HepG2 (cell line): Measurements from ENCODE around the gene ZMYND8. TPM values are rescaled to one million over a fixed set of nuclear protein-coding genes. Genes with fewer than 3 reads are reported as not detected.

Experiments used
- AHR ChIP-seq: IDR thresholded peaks from 2 replicates; pipeline ENCODE4 v1.6.1; 2018; ENCODE audit warnings: missing genetic modification reagents, missing compliant biosample characterization
- EP300 ChIP-seq, 3 experiments: sonication (generic) in 1 of 3; formaldehyde crosslinking in 1 of 3; IDR thresholded peaks; 2 replicates each; pipeline versions ENCODE4 v1.5.1 to v1.6.1; 2011 to 2020; ENCODE audit warnings: low read depth in 2 of 3, low read length in 2 of 3, borderline replicate concordance in 1 of 3, improper control_type of control experiment in 1 of 3, mild to moderate bottlenecking in 1 of 3, missing genetic modification reagents in 1 of 3, moderate library complexity in 1 of 3
- HES4 ChIP-seq: sonication (generic); formaldehyde crosslinking; IDR thresholded peaks from 2 replicates; pipeline ENCODE4 v1.9.0; 2021; ENCODE audit warnings: mild to moderate bottlenecking, missing genetic modification reagents, borderline replicate concordance
- HOMEZ ChIP-seq: IDR thresholded peaks from 2 replicates; pipeline ENCODE4 v1.6.1; 2016; ENCODE audit warnings: low read depth
- KDM6A ChIP-seq: IDR thresholded peaks from 2 replicates; pipeline ENCODE4 v1.6.1; 2016; ENCODE audit warnings: low read depth
- MAF1 ChIP-seq: sonication (generic); formaldehyde crosslinking; IDR thresholded peaks from 2 replicates; pipeline ENCODE4 v1.5.0; 2020; ENCODE audit warnings: missing genetic modification reagents, borderline replicate concordance
- NCOA5 ChIP-seq: sonication (generic); formaldehyde crosslinking; IDR thresholded peaks from 2 replicates; pipeline ENCODE4 v1.4.0; 2020; ENCODE audit warnings: missing genetic modification reagents
- POLR2G ChIP-seq: fragments of 200-400 bp; formaldehyde crosslinking; IDR thresholded peaks from 2 replicates; pipeline ENCODE4 v1.6.1; 2018; ENCODE audit warnings: mild to moderate bottlenecking, low read depth, low read length, moderate library complexity
- RAD51 ChIP-seq: fragments of 450-650 bp; IDR thresholded peaks from 2 replicates; pipeline ENCODE4 v1.6.1; 2016; ENCODE audit warnings: borderline replicate concordance
- RFX1 ChIP-seq: fragments of 450-650 bp; IDR thresholded peaks from 2 replicates; pipeline ENCODE4 v1.6.1; 2017
- SIN3B ChIP-seq: fragments of 150-350 bp; IDR thresholded peaks from 2 replicates; pipeline ENCODE4 v1.6.1; 2014; ENCODE audit warnings: low read length
- SPEN ChIP-seq: sonication (generic); formaldehyde crosslinking; IDR thresholded peaks from 2 replicates; pipeline ENCODE4 v1.5.1; 2020; ENCODE audit warnings: low read depth, mild to moderate bottlenecking, missing genetic modification reagents
- SRSF4 ChIP-seq: fragments of 200-400 bp; formaldehyde crosslinking; IDR thresholded peaks from one replicate; pipeline ENCODE4 v1.6.1; 2018; ENCODE audit warnings: mild to moderate bottlenecking, low read depth, low read length, moderate library complexity; ENCODE audit not compliant: poor library complexity, severe bottlenecking
- SSRP1 ChIP-seq: IDR thresholded peaks from 2 replicates; pipeline ENCODE4 v1.6.1; 2016; ENCODE audit warnings: control low read depth
- SYNCRIP ChIP-seq: fragments of 200-400 bp; formaldehyde crosslinking; IDR thresholded peaks from 2 replicates; pipeline ENCODE4 v1.6.1; 2018; ENCODE audit warnings: mild to moderate bottlenecking, low read depth, low read length; ENCODE audit not compliant: insufficient read depth
- TAF1 ChIP-seq: sonication (generic); formaldehyde crosslinking; IDR thresholded peaks from 2 replicates; pipeline ENCODE4 v1.4.0; 2020; ENCODE audit warnings: missing genetic modification reagents
- TFDP2 ChIP-seq: sonication (generic); formaldehyde crosslinking; IDR thresholded peaks from 2 replicates; pipeline ENCODE4 v1.4.0; 2020; ENCODE audit warnings: missing genetic modification reagents
- TSC22D2 ChIP-seq: sonication (generic); formaldehyde crosslinking; IDR thresholded peaks from 2 replicates; pipeline ENCODE4 v1.5.1; 2020; ENCODE audit warnings: missing genetic modification reagents, mild to moderate bottlenecking, borderline replicate concordance
- ZFAT ChIP-seq: sonication (generic); formaldehyde crosslinking; conservative IDR thresholded peaks from 2 replicates; pipeline ENCODE4 v1.8.1; 2023; ENCODE audit warnings: missing genetic modification reagents, inconsistent platforms
- ZFP62 ChIP-seq: sonication (generic); formaldehyde crosslinking; IDR thresholded peaks from 2 replicates; pipeline ENCODE4 v1.4.0; 2020; ENCODE audit warnings: missing genetic modification reagents
- ZNF138 ChIP-seq: sonication (generic); formaldehyde crosslinking; IDR thresholded peaks from 2 replicates; pipeline ENCODE4 v1.5.0; 2020; ENCODE audit warnings: mild to moderate bottlenecking, low read depth, missing genetic modification reagents
- ZNF17 ChIP-seq: sonication (generic); formaldehyde crosslinking; IDR thresholded peaks from 2 replicates; pipeline ENCODE4 v1.5.0; 2020; ENCODE audit warnings: mild to moderate bottlenecking, missing genetic modification reagents
- ZNF317 ChIP-seq: sonication (generic); formaldehyde crosslinking; IDR thresholded peaks from 2 replicates; pipeline ENCODE4 v1.5.0; 2020; ENCODE audit warnings: mild to moderate bottlenecking, missing genetic modification reagents
- ZNF503 ChIP-seq: sonication (generic); formaldehyde crosslinking; IDR thresholded peaks from 2 replicates; pipeline ENCODE4 v1.4.0; 2020; ENCODE audit warnings: missing genetic modification reagents
- ZNF550 ChIP-seq: sonication (generic); formaldehyde crosslinking; IDR thresholded peaks from 2 replicates; pipeline ENCODE4 v1.4.0; 2020; ENCODE audit warnings: mild to moderate bottlenecking, missing genetic modification reagents, borderline replicate concordance
- ZNF569 ChIP-seq: sonication (generic); formaldehyde crosslinking; IDR thresholded peaks from 2 replicates; pipeline ENCODE4 v1.5.0; 2020; ENCODE audit warnings: mild to moderate bottlenecking, missing genetic modification reagents, moderate library complexity, borderline replicate concordance
- ZNF768 ChIP-seq: sonication (generic); formaldehyde crosslinking; IDR thresholded peaks from 2 replicates; pipeline ENCODE4 v1.4.0; 2020; ENCODE audit warnings: missing genetic modification reagents
- polyA plus RNA-seq, 8 experiments: library from polyadenylated mRNA; depleted of rRNA in 3 of 8; stranded (reverse) in 7 of 8; unstranded in 1 of 8; fragments of >200 nt; fragmentation: Illumina TruSeq in 4 of 8; extraction: Trizol in 4 of 8; gene quantifications; 2 replicates each; pipeline versions ENCODE4 v1.2.1 to v1.2.3, GENCODE V29; 2011 to 2016; ENCODE audit warnings: low read depth in 4 of 8, missing spikeins in 1 of 8, mixed read lengths in 1 of 8; ENCODE audit not compliant: insufficient read depth in 1 of 8
- total RNA-seq, 5 experiments: library from RNA; depleted of rRNA; stranded (reverse); fragments of >200 nt; fragmentation: Illumina TruSeq; extraction: Trizol; gene quantifications; 2 replicates each; pipeline ENCODE4 v1.2.3, GENCODE V29; 2016; ENCODE audit warnings: low read depth in 1 of 5

ZMYND8 gene
- total and polyA plus RNA-seq, 2 of the 13 experiments (the other 11 are each of a cell fraction or from before 2014, with no cell fraction given) = 53.9 to 84.7 TPM

- no peak for TF ChIP-seq ZNF569 (CRISPR knock-in tag)
- no peak for TF ChIP-seq SIN3B
- TF ChIP-seq EP300 (IDR thresholded peaks at IDR 0.05; ENCODE audit: low read depth in 2 of 2, low read length in 2 of 2) = peak; percentile 93 to 97
- peak; percentile 95 for TF ChIP-seq EP300 (CRISPR knock-in tag; IDR thresholded peaks at IDR 0.05; ENCODE audit: borderline replicate concordance)
- 0 out of 2 replicates have a peak, but pooled peaks have one; percentile 73 for TF ChIP-seq MAF1 (CRISPR knock-in tag)
- TF ChIP-seq RAD51 = peak; percentile 35; the same call in 1 of the 2 replicates
- no peak for TF ChIP-seq ZNF550 (CRISPR knock-in tag)
- TF ChIP-seq ZNF768 (CRISPR knock-in tag) = peak; percentile 81
- TF ChIP-seq ZFAT = no peak
- TF ChIP-seq NCOA5 (CRISPR knock-in tag) = no peak
- TF ChIP-seq TSC22D2 (CRISPR knock-in tag) = peak; percentile 92; the same call in 1 of the 2 replicates
- no peak for TF ChIP-seq SYNCRIP
- TF ChIP-seq HES4 (CRISPR knock-in tag) = no peak
- TF ChIP-seq SRSF4 = no peak
- no peak for TF ChIP-seq ZNF138 (CRISPR knock-in tag)
- no peak for TF ChIP-seq ZNF17 (CRISPR knock-in tag)
- TF ChIP-seq ZFP62 (CRISPR knock-in tag) = no peak
- no peak for TF ChIP-seq AHR (CRISPR knock-in tag)
- TF ChIP-seq KDM6A = peak; percentile 86
- peak; percentile 68; the same call in 1 of the 2 replicates for TF ChIP-seq SSRP1
- no peak for TF ChIP-seq POLR2G
- peak; percentile 91; the same call in 1 of the 2 replicates for TF ChIP-seq HOMEZ
- peak; percentile 45; the same call in 1 of the 2 replicates for TF ChIP-seq TAF1
- peak; percentile 61 for TF ChIP-seq TFDP2 (CRISPR knock-in tag)
- peak; percentile 85 for TF ChIP-seq ZNF317
- TF ChIP-seq ZNF503 (CRISPR knock-in tag) = peak; percentile 77; the same call in 1 of the 2 replicates
- peak; percentile 88; the same call in 1 of the 2 replicates for TF ChIP-seq SPEN (CRISPR knock-in tag)
- no peak for TF ChIP-seq RFX1
Observed at GRCh38 chr20:47233333-47234188, 122.9 kb downstream of the ZMYND8 start (continued).
